Fibroblast of lung (primary cell): ENCODE results near the gene TFF1.

Experiments
- EZH2 ChIP-seq: IDR thresholded peaks from 2 replicates; pipeline ENCODE4 v1.5.1; 2012; ENCODE audit warnings: low read length, control low read depth, mild to moderate bottlenecking; ENCODE audit errors: missing control alignments
- TF ChIP-seq, protein P1 (sequence below), 2 donors: IDR thresholded peaks in 1 of 2; conservative IDR thresholded peaks in 1 of 2; 1 replicate in 1 of 2; 2 replicates in 1 of 2; pipeline ENCODE4 v1.5.1; 2011 to 2012; ENCODE audit warnings: low read length in 2 of 2, control low read depth in 1 of 2, inconsistent platforms in 1 of 2, low read depth in 1 of 2, mild to moderate bottlenecking in 1 of 2

DNA sequence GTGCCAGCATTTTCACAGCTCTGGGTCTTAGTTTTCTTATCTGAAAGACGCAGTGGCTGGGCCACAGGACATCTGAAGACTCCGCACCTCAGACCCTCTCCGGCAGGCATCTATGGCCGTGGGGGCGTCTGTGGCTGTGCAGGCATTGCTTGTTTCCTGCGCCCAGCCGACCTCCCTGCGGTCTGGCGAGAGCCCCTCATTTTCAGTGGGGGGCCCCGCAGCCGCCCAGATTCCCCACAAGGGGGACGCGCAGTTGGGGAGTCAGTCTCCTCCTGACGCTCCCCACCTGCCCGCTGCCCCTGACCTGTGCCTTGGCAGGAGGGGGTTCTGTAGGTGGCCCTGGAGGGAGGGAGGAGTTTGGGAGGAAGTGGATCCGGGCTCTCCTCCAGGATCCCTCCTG, 3.5 kb upstream of the TFF1 start:
- no peak for TF ChIP-seq EZH2
- TF ChIP-seq, protein P1, sequence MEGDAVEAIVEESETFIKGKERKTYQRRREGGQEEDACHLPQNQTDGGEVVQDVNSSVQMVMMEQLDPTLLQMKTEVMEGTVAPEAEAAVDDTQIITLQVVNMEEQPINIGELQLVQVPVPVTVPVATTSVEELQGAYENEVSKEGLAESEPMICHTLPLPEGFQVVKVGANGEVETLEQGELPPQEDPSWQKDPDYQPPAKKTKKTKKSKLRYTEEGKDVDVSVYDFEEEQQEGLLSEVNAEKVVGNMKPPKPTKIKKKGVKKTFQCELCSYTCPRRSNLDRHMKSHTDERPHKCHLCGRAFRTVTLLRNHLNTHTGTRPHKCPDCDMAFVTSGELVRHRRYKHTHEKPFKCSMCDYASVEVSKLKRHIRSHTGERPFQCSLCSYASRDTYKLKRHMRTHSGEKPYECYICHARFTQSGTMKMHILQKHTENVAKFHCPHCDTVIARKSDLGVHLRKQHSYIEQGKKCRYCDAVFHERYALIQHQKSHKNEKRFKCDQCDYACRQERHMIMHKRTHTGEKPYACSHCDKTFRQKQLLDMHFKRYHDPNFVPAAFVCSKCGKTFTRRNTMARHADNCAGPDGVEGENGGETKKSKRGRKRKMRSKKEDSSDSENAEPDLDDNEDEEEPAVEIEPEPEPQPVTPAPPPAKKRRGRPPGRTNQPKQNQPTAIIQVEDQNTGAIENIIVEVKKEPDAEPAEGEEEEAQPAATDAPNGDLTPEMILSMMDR (conservative IDR thresholded peaks at IDR 0.05 in 1 of 2, IDR thresholded peaks at IDR 0.05 in 1 of 2; ENCODE audit: low read depth in 1 of 2, low read length in 2 of 2) = no peak
